Loucy (cell line): ENCODE measurements around the gene MAP4K5.

ENCODE experiments used
- CTCF ChIP-seq: fragments of 200-600 bp; sonication (generic); conservative IDR thresholded peaks from 2 replicates; pipeline ENCODE4 v1.5.1; 2014; ENCODE audit warnings: mild to moderate bottlenecking, antibody characterized with exemption, low read length
- EZH2phosphoT487 ChIP-seq: fragments of 200-600 bp; IDR thresholded peaks from 2 replicates; pipeline ENCODE4 v1.6.1; 2018; ENCODE audit warnings: antibody characterized with exemption, mild to moderate bottlenecking, moderate library complexity, borderline replicate concordance

- no peak for TF ChIP-seq CTCF
- no peak for TF ChIP-seq EZH2phosphoT487
Measured at GRCh38 chr14:50501642-50502041, 30.7 kb downstream of the MAP4K5 start.
